HepG2 (cell line): ENCODE measurements around the gene PRR36. TPM values are rescaled to one million over a fixed set of nuclear protein-coding genes. Genes with fewer than 3 reads are reported as not detected.

Experiments used
- BHLHE40 ChIP-seq: IDR thresholded peaks from 2 replicates; pipeline ENCODE4 v1.6.1; 2011; ENCODE audit warnings: low read length, improper control_type of control experiment
- HOXA3 ChIP-seq: sonication (generic); formaldehyde crosslinking; IDR thresholded peaks from 2 replicates; pipeline ENCODE4 v1.5.0; 2020; ENCODE audit warnings: missing genetic modification reagents
- JUN ChIP-seq: sonication (generic); formaldehyde crosslinking; IDR thresholded peaks from 2 replicates; pipeline ENCODE4 v1.4.0; 2020; ENCODE audit warnings: mild to moderate bottlenecking, missing genetic modification reagents
- MEIS2 ChIP-seq: sonication (generic); formaldehyde crosslinking; IDR thresholded peaks from 2 replicates; pipeline ENCODE4 v1.9.0; 2021; ENCODE audit warnings: mild to moderate bottlenecking, missing genetic modification reagents
- MIXL1 ChIP-seq: IDR thresholded peaks from 2 replicates; pipeline ENCODE4 v1.6.1; 2016
- REPIN1 ChIP-seq: sonication (generic); formaldehyde crosslinking; IDR thresholded peaks from 2 replicates; pipeline ENCODE4 v1.8.0; 2022; ENCODE audit warnings: missing genetic modification reagents, low read depth, mild to moderate bottlenecking, borderline replicate concordance
- ZFP36L2 ChIP-seq: sonication (generic); formaldehyde crosslinking; IDR thresholded peaks from 2 replicates; pipeline ENCODE4 v1.4.0; 2020; ENCODE audit warnings: missing genetic modification reagents
- ZFP90 ChIP-seq: sonication (generic); formaldehyde crosslinking; IDR thresholded peaks from 2 replicates; pipeline ENCODE4 v1.8.0; 2022; ENCODE audit warnings: missing genetic modification reagents, mild to moderate bottlenecking, inconsistent platforms, borderline replicate concordance
- ZNF24 ChIP-seq: fragments of 450-650 bp; IDR thresholded peaks from 2 replicates; pipeline ENCODE4 v1.6.1; 2017; ENCODE audit warnings: antibody characterized with exemption, mild to moderate bottlenecking
- ZNF256 ChIP-seq: sonication (generic); formaldehyde crosslinking; conservative IDR thresholded peaks from 2 replicates; pipeline ENCODE4 v1.4.0; 2020; ENCODE audit warnings: missing genetic modification reagents
- ZNF292 ChIP-seq: sonication (generic); formaldehyde crosslinking; IDR thresholded peaks from 2 replicates; pipeline ENCODE4 v1.8.1; 2022; ENCODE audit warnings: mild to moderate bottlenecking, low read depth, missing genetic modification reagents, borderline replicate concordance
- ZNF687 ChIP-seq: sonication (generic); formaldehyde crosslinking; IDR thresholded peaks from 2 replicates; pipeline ENCODE4 v1.5.1; 2020; ENCODE audit warnings: mild to moderate bottlenecking, missing genetic modification reagents, moderate library complexity
- ZNF773 ChIP-seq: sonication (generic); formaldehyde crosslinking; IDR thresholded peaks from 2 replicates; pipeline ENCODE4 v1.4.0; 2020; ENCODE audit warnings: missing genetic modification reagents, borderline replicate concordance
- polyA plus RNA-seq, 8 experiments: library from polyadenylated mRNA; depleted of rRNA in 3 of 8; stranded (reverse) in 7 of 8; unstranded in 1 of 8; fragments of >200 nt; fragmentation: Illumina TruSeq in 4 of 8; extraction: Trizol in 4 of 8; gene quantifications; 2 replicates each; pipeline versions ENCODE4 v1.2.1 to v1.2.3, GENCODE V29; 2011 to 2016; ENCODE audit warnings: low read depth in 4 of 8, missing spikeins in 1 of 8, mixed read lengths in 1 of 8; ENCODE audit not compliant: insufficient read depth in 1 of 8
- total RNA-seq, 5 experiments: library from RNA; depleted of rRNA; stranded (reverse); fragments of >200 nt; fragmentation: Illumina TruSeq; extraction: Trizol; gene quantifications; 2 replicates each; pipeline ENCODE4 v1.2.3, GENCODE V29; 2016; ENCODE audit warnings: low read depth in 1 of 5
- TF ChIP-seq, protein P1 (sequence below): sonication (generic); formaldehyde crosslinking; IDR thresholded peaks from 2 replicates; pipeline ENCODE4 v1.4.0; 2020; ENCODE audit warnings: low read depth, missing genetic modification reagents
- TF ChIP-seq, protein P2 (sequence below): IDR thresholded peaks from 2 replicates; pipeline ENCODE4 v1.6.1; 2016; ENCODE audit warnings: mild to moderate bottlenecking, missing biosample characterization, missing genetic modification reagents
- TF ChIP-seq, protein P3 (sequence below): sonication (generic); formaldehyde crosslinking; IDR thresholded peaks from 2 replicates; pipeline ENCODE4 v1.5.0; 2020; ENCODE audit warnings: mild to moderate bottlenecking, missing genetic modification reagents
- TF ChIP-seq, protein P4 (sequence below): sonication (generic); formaldehyde crosslinking; IDR thresholded peaks from 2 replicates; pipeline ENCODE4 v1.8.1; 2023; ENCODE audit warnings: mild to moderate bottlenecking, moderate library complexity, missing genetic modification reagents

PRR36 gene
- total and polyA plus RNA-seq, 2 of the 13 experiments (the other 11 are each of a cell fraction or from before 2014, with no cell fraction given): 0.07 to 0.17 TPM

GRCh38 chr19:7833225-7834099 is 40.7 kb downstream of the PRR36 start (continued):
- TF ChIP-seq, protein P1, sequence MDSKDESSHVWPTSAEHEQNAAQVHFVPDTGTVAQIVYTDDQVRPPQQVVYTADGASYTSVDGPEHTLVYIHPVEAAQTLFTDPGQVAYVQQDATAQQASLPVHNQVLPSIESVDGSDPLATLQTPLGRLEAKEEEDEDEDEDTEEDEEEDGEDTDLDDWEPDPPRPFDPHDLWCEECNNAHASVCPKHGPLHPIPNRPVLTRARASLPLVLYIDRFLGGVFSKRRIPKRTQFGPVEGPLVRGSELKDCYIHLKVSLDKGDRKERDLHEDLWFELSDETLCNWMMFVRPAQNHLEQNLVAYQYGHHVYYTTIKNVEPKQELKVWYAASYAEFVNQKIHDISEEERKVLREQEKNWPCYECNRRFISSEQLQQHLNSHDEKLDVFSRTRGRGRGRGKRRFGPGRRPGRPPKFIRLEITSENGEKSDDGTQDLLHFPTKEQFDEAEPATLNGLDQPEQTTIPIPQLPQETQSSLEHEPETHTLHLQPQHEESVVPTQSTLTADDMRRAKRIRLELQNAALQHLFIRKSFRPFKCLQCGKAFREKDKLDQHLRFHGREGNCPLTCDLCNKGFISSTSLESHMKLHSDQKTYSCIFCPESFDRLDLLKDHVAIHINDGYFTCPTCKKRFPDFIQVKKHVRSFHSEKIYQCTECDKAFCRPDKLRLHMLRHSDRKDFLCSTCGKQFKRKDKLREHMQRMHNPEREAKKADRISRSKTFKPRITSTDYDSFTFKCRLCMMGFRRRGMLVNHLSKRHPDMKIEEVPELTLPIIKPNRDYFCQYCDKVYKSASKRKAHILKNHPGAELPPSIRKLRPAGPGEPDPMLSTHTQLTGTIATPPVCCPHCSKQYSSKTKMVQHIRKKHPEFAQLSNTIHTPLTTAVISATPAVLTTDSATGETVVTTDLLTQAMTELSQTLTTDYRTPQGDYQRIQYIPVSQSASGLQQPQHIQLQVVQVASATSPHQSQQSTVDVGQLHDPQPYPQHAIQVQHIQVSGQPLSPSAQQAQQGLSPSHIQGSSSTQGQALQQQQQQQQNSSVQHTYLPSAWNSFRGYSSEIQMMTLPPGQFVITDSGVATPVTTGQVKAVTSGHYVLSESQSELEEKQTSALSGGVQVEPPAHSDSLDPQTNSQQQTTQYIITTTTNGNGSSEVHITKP: no peak
- no peak for TF ChIP-seq ZNF256 (CRISPR knock-in tag)
- no peak for TF ChIP-seq ZNF24
- TF ChIP-seq, protein P2, sequence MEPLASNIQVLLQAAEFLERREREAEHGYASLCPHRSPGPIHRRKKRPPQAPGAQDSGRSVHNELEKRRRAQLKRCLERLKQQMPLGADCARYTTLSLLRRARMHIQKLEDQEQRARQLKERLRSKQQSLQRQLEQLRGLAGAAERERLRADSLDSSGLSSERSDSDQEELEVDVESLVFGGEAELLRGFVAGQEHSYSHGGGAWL (CRISPR knock-in tag): no peak
- no peak for TF ChIP-seq ZNF773 (CRISPR knock-in tag)
- peak; percentile 41 for TF ChIP-seq BHLHE40
- TF ChIP-seq, protein P3, sequence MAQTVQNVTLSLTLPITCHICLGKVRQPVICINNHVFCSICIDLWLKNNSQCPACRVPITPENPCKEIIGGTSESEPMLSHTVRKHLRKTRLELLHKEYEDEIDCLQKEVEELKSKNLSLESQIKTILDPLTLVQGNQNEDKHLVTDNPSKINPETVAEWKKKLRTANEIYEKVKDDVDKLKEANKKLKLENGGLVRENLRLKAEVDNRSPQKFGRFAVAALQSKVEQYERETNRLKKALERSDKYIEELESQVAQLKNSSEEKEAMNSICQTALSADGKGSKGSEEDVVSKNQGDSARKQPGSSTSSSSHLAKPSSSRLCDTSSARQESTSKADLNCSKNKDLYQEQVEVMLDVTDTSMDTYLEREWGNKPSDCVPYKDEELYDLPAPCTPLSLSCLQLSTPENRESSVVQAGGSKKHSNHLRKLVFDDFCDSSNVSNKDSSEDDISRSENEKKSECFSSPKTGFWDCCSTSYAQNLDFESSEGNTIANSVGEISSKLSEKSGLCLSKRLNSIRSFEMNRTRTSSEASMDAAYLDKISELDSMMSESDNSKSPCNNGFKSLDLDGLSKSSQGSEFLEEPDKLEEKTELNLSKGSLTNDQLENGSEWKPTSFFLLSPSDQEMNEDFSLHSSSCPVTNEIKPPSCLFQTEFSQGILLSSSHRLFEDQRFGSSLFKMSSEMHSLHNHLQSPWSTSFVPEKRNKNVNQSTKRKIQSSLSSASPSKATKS (CRISPR knock-in tag): no peak
- TF ChIP-seq ZFP36L2 (CRISPR knock-in tag): no peak
- TF ChIP-seq REPIN1: no peak
- TF ChIP-seq JUN (CRISPR knock-in tag): no peak
- peak; percentile 19; the same call in 1 of the 2 replicates for TF ChIP-seq HOXA3 (CRISPR knock-in tag)
- no peak for TF ChIP-seq ZNF292 (CRISPR knock-in tag)
- no peak for TF ChIP-seq MEIS2
- TF ChIP-seq, protein P4, sequence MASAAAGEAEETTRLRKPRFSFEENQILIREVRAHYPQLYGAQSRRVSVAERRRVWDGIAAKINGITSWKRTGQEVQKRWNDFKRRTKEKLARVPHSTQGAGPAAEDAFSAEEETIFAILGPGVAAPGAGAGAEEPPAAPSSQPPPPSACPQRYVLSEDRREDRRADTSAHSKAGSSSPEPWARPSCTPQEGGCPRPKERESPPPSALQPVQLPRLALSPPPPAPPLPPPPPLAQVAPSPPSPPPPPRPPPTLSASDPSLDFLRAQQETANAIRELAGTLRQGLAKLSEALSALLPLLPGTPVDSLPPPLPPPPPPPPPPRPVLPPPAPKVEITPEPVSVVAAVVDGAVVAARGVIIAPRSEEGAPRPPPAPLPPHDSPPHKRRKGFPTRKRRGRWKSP: 0 out of 2 replicates have a peak, but pooled peaks have one; percentile 50
- peak; percentile 93 for TF ChIP-seq ZNF687 (CRISPR knock-in tag)
- TF ChIP-seq MIXL1 (CRISPR knock-in tag): no peak
- TF ChIP-seq ZFP90 (CRISPR knock-in tag): no peak
